HG02798 (cell line): ENCODE results near the gene ZFYVE9.

Source experiments
- ATAC-seq: cut with Tn5 transposase; IDR thresholded peaks from one replicate; pipeline ENCODE4 v1.9.1; 2021; ENCODE audit warnings: mild to moderate bottlenecking; ENCODE audit not compliant: unreplicated experiment, poor library complexity

ZFYVE9 gene

GRCh38 chr1:52321061-52321460 is 179.2 kb downstream of the ZFYVE9 start:
- ATAC-seq = no peak

- ATAC-seq = no peak
These were observed 181.8 kb downstream of the ZFYVE9 start for GRCh38 chr1:52323731-52324130.

- no peak for ATAC-seq
These were observed 183.9 kb downstream of the ZFYVE9 start for GRCh38 chr1:52325786-52326185.

GRCh38 chr1:52328615-52329014 is 186.7 kb downstream of the ZFYVE9 start:
- ATAC-seq = no peak

GRCh38 chr1:52332411-52332810 is 190.5 kb downstream of the ZFYVE9 start:
- ATAC-seq = no peak

- ATAC-seq = no peak
These were observed 193.1 kb downstream of the ZFYVE9 start for GRCh38 chr1:52334906-52335528.

GRCh38 chr1:52337439-52337838 is 195.6 kb downstream of the ZFYVE9 start:
- ATAC-seq = no peak

GRCh38 chr1:52341655-52342260 is 199.9 kb downstream of the ZFYVE9 start:
- ATAC-seq = no peak

- no peak for ATAC-seq
These were observed 202.1 kb downstream of the ZFYVE9 start for GRCh38 chr1:52343979-52344378.

- ATAC-seq = no peak
These were observed 203.4 kb downstream of the ZFYVE9 start for GRCh38 chr1:52345252-52345651.

GRCh38 chr1:52346653-52347052 is 204.8 kb downstream of the ZFYVE9 start:
- ATAC-seq = no peak

GRCh38 chr1:52348704-52349300 is 206.9 kb downstream of the ZFYVE9 start:
- no peak for ATAC-seq

GRCh38 chr1:52352690-52353089 is 210.8 kb downstream of the ZFYVE9 start:
- ATAC-seq = no peak

GRCh38 chr1:52355436-52355835 is 213.5 kb downstream of the ZFYVE9 start:
- no peak for ATAC-seq

- no peak for ATAC-seq
These were observed 214.1 kb downstream of the ZFYVE9 start for GRCh38 chr1:52355847-52356505.

- ATAC-seq = no peak
These were observed 215.0 kb downstream of the ZFYVE9 start for GRCh38 chr1:52356818-52357355.

- no peak for ATAC-seq
These were observed 215.5 kb downstream of the ZFYVE9 start for GRCh38 chr1:52357397-52357796.

- no peak for ATAC-seq
These were observed 217.1 kb downstream of the ZFYVE9 start for GRCh38 chr1:52358851-52359497.

GRCh38 chr1:52359676-52360594 is 218.0 kb downstream of the ZFYVE9 start:
- ATAC-seq = no peak

- ATAC-seq = no peak
These were observed 218.7 kb downstream of the ZFYVE9 start for GRCh38 chr1:52360595-52360968.
